Effector memory CD8-positive, alpha-beta T cell (primary cell): ENCODE results near the gene WASF2.
"Not testable (repeated sequence)": the region's sequence is repeated elsewhere in the genome, so short reads cannot be mapped to it uniquely, and the experiment has no call there.

Source experiments
- ATAC-seq: fragments of 150-1000 bp; cut with Tn5 transposase; replicated peaks from 2 replicates; pipeline ENCODE4 v1.10.0; 2021; ENCODE audit warnings: mild to moderate bottlenecking, moderate library complexity
- DNase-seq, 3 experiments: peaks; one replicate each; pipeline ENCODE4 v3.0.0; 2021
- H3K27ac Mint-ChIP-seq, 2 donors: one replicate each; pipeline ENCODE4 v1.8.0; 2022; ENCODE audit warnings: mild to moderate bottlenecking in 2 of 2, mixed read lengths in 2 of 2, moderate library complexity in 2 of 2
- H3K27me3 Mint-ChIP-seq, 2 donors: one replicate each; pipeline ENCODE4 v1.8.0; 2022; ENCODE audit warnings: mixed read lengths in 2 of 2
- H3K36me3 Mint-ChIP-seq: one replicate; pipeline ENCODE4 v1.8.0; 2022; ENCODE audit warnings: mild to moderate bottlenecking, moderate library complexity, mixed read lengths; ENCODE audit not compliant: insufficient read depth
- H3K4me1 Mint-ChIP-seq, 2 donors: one replicate each; pipeline ENCODE4 v1.8.0; 2022; ENCODE audit warnings: low read depth in 2 of 2, mixed read lengths in 2 of 2
- H3K4me3 Mint-ChIP-seq, 2 donors: one replicate each; pipeline ENCODE4 v1.8.0; 2022; ENCODE audit warnings: mild to moderate bottlenecking in 2 of 2, mixed read lengths in 2 of 2, moderate library complexity in 2 of 2
- H3K9me3 Mint-ChIP-seq, 2 donors: one replicate each; pipeline ENCODE4 v1.8.0; 2022; ENCODE audit warnings: mixed read lengths in 2 of 2

The WASF2 gene

GRCh38 chr1:27501159-27501558 lies 11.2 kb upstream of the WASF2 start:
- H3K27me3 Mint-ChIP-seq = peaks cover 9 to 15% of the 10 kb centered on the region in 2 donors
- H3K4me1 Mint-ChIP-seq, DNase-seq, H3K27ac Mint-ChIP-seq, H3K9me3 Mint-ChIP-seq, H3K4me3 Mint-ChIP-seq, H3K36me3 Mint-ChIP-seq, ATAC-seq: not testable (repeated sequence)

GRCh38 chr1:27499142-27499541 lies 9.2 kb upstream of the WASF2 start:
- no peaks in the 10 kb centered on the region for H3K4me1 Mint-ChIP-seq
- no peak overlapping the region for H3K27ac Mint-ChIP-seq
- H3K36me3 Mint-ChIP-seq = no peaks in the 10 kb centered on the region
- no peak for DNase-seq
- no peak overlapping the region for H3K4me3 Mint-ChIP-seq
- H3K9me3 Mint-ChIP-seq = no peaks in the 10 kb centered on the region
- H3K27me3 Mint-ChIP-seq = peaks cover 9 to 15% of the 10 kb centered on the region in 2 donors
- no peak for ATAC-seq

DNA sequence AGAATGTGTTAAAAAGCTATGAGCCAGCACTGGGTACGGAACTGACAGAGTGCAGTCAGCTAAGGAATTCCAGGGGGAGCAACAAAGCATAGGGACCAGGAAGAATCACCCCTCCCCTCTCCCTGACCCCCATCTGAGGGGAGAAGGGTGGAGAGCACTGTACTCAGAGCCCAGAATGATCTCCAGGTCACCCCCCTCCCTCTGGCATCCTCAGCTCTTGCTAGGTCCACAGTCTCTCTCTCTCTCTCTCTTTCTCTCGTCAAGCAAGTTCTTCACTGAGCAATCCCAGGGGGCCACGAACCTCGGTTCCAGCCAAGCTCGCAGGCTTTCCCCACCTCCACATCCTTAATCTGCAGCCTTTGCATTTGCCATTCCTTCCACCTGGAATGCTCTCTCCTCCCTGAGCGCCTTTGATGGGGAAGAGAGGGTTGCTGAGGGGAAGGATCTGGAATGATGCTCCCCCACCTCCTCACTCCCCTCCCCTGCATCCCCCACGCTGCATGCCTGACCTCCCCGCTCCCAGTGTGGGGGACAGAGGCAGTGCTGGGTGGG lies 6.7 kb upstream of the WASF2 start:
- Mint-ChIP-seq H3K27ac (no peak overlapping the region), H3K36me3 (no peaks in the 10 kb centered on the region), H3K9me3 (no peaks in the 10 kb centered on the region), H3K27me3 (peaks cover 9 to 15% of the 10 kb centered on the region in 2 donors), H3K4me1 (peaks cover 0 to 2% of the 10 kb centered on the region in 2 donors), H3K4me3 (no peak overlapping the region)
- ATAC-seq = no peak
- DNase-seq = no peak

- H3K36me3 Mint-ChIP-seq = peaks cover 24% of the 10 kb centered on the region
- H3K27ac Mint-ChIP-seq = no peak overlapping the region
- H3K4me3 Mint-ChIP-seq = no peak overlapping the region
- ATAC-seq (no peak), DNase-seq (no peak)
- peaks cover 0 to 7% of the 10 kb centered on the region in 2 donors for H3K27me3 Mint-ChIP-seq
- H3K9me3 Mint-ChIP-seq = no peaks in the 10 kb centered on the region
- peaks cover 20 to 21% of the 10 kb centered on the region in 2 donors for H3K4me1 Mint-ChIP-seq
These were observed 2.8 kb upstream of the WASF2 start for GRCh38 chr1:27492796-27493195.

DNA sequence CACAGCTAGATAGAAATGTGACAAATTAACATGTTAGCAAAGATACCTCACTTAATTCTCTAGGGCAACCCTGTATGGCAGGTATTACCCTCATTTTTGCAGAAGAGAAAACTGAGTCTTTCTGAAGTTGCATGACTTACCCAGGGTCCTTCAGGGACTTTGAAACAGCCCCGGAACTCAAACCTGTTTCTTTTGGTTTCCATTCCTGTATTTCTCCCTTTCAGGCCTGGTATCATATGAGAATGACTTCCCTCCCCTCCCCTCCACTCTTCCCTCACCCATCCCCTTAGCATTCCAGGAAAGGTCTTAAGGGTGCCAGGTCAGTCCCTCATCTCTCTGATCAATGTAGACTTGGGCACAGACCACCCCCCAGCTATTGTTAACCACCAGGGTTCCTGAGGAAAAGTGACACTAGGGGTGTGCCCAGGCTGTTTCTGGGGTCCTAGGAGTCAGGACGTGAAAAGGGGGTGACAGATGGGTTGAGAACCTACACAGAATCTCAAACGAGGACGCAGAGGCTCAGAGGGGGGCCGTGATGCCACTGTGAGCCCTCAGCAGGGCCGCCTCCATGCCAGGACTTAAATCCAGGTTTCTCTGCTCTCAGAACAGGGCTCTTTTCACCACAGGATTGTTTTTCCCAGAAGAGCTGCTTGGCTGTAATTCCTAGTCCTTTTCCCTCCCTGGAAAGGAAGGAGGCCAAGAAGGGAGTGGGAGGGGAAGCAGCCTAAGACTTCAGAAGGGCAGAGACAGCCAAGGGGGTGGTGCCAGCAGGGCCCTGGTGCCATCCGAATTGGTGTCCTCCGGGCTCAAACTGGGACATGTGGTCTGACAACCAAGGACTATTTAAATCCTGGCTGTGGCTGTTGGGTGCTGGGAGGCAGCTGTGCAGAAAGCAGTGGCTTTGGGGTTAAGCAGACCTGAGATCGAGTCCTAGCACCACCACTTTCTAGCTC lies 2.1 kb upstream of the WASF2 start:
- peaks cover 24% of the 10 kb centered on the region for H3K36me3 Mint-ChIP-seq
- ATAC-seq = no peak
- peaks cover 0 to 7% of the 10 kb centered on the region in 2 donors for H3K27me3 Mint-ChIP-seq
- no peak for DNase-seq
- peak overlapping the region in 1 of 2 donors; percentile 92 for H3K4me3 Mint-ChIP-seq
- H3K4me1 Mint-ChIP-seq = peaks cover 22 to 23% of the 10 kb centered on the region in 2 donors
- no peaks in the 10 kb centered on the region for H3K9me3 Mint-ChIP-seq
- H3K27ac Mint-ChIP-seq = no peak overlapping the region

GRCh38 chr1:27489501-27489972 lies 430 bp downstream of the WASF2 start:
- no peaks in the 10 kb centered on the region for H3K9me3 Mint-ChIP-seq
- peak in 1 of 3 experiments; percentile 54 for DNase-seq
- H3K4me1 Mint-ChIP-seq = peaks cover 22 to 27% of the 10 kb centered on the region in 2 donors
- ATAC-seq = peak; percentile 15
- no peaks in the 10 kb centered on the region for H3K27me3 Mint-ChIP-seq
- peaks cover 31% of the 10 kb centered on the region for H3K36me3 Mint-ChIP-seq
- H3K4me3 Mint-ChIP-seq = peak overlapping the region; percentile 92 to 97
- peak overlapping the region; percentile 98 to 99 for H3K27ac Mint-ChIP-seq

GRCh38 chr1:27487966-27488884 lies 1.7 kb downstream of the WASF2 start:
- peaks cover 22 to 32% of the 10 kb centered on the region in 2 donors for H3K4me1 Mint-ChIP-seq
- H3K27ac Mint-ChIP-seq = peak overlapping the region; percentile 98 to 99
- DNase-seq = no peak
- H3K4me3 Mint-ChIP-seq = peak overlapping the region; percentile 92 to 97
- ATAC-seq = no peak
- no peaks in the 10 kb centered on the region for H3K27me3 Mint-ChIP-seq
- peaks cover 35% of the 10 kb centered on the region for H3K36me3 Mint-ChIP-seq
- no peaks in the 10 kb centered on the region for H3K9me3 Mint-ChIP-seq

DNA sequence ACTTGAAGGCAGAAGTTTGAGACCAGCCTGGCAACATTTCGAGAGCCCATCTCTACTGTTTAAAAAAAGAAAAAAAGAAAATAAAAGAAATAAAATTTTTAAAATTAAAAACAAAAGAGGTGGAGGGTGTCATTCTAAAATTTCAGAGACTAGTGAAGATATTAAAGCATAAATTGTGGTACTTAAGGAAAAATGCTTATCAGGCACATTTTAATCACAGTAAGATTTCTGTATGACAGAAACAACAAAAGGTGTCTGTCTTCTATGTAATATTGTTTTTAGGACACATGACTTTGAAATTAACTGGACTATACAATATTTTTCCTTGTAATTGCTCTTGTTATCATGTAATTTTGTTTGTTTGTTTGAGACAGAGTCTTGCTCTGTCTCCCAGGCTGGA lies 4.6 kb downstream of the WASF2 start:
- H3K27ac Mint-ChIP-seq = peak overlapping the region in 1 of 2 donors; percentile 53
- ATAC-seq (no peak), DNase-seq (no peak)
- no peaks in the 10 kb centered on the region for H3K9me3 Mint-ChIP-seq
- no peak overlapping the region for H3K4me3 Mint-ChIP-seq
- H3K4me1 Mint-ChIP-seq = peaks cover 31 to 39% of the 10 kb centered on the region in 2 donors
- peaks cover 42% of the 10 kb centered on the region for H3K36me3 Mint-ChIP-seq
- H3K27me3 Mint-ChIP-seq = no peaks in the 10 kb centered on the region

DNA sequence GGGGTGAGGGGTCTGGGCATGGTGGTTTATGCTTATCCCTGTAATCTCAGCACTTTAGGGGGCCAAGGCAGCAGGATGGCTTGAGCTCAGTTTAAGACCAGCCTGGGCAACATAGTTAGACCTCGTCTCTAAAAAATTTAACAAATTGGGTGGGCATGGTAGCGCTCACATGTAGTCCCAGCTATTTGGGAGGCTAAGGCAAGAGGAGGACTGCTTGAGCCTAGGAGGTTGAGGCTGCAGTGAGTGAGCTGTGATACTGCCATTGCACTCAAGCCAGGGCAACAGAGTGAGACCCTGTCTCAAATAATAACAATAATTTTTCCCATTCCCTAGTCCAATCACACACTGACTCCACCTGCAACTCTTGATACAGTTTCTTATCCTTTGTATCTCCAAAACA lies 6.3 kb downstream of the WASF2 start:
- no peak for DNase-seq
- Mint-ChIP-seq H3K9me3 (no peaks in the 10 kb centered on the region), H3K4me1 (peaks cover 32 to 34% of the 10 kb centered on the region in 2 donors), H3K27me3 (no peaks in the 10 kb centered on the region), H3K36me3 (peaks cover 33% of the 10 kb centered on the region), H3K4me3 (peak overlapping the region in 1 of 2 donors; percentile 35), H3K27ac (no peak overlapping the region)
- ATAC-seq = no peak

- H3K9me3 Mint-ChIP-seq = no peaks in the 10 kb centered on the region
- H3K4me1 Mint-ChIP-seq = peaks cover 30 to 31% of the 10 kb centered on the region in 2 donors
- peak overlapping the region in 1 of 2 donors; percentile 38 for H3K4me3 Mint-ChIP-seq
- no peak for DNase-seq
- H3K36me3 Mint-ChIP-seq = peaks cover 34% of the 10 kb centered on the region
- H3K27ac Mint-ChIP-seq = peak overlapping the region; percentile 38 to 58
- H3K27me3 Mint-ChIP-seq = no peaks in the 10 kb centered on the region
- ATAC-seq = no peak
These were observed 7.9 kb downstream of the WASF2 start for GRCh38 chr1:27481994-27482620.

DNA sequence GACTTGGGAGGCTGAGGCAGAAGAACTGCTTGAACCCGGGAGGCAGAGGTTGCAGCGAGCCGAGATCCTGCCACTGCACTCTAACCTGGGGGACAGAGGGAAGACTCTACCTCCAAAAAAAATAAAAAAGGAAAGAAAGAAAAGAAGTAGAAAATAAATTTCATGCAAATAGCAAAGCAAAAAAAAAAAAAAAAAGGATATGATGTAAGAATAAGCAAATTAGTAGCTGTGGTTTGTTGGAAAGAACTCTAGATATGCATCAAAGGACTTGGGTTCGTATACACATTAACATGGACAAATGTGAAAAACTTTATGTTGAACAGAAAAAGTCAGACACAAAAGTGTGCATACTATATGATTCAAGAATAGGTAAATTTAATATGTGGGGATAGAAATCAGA lies 11.9 kb downstream of the WASF2 start:
- H3K27ac Mint-ChIP-seq = peak overlapping the region in 1 of 2 donors; percentile 9
- H3K4me3 Mint-ChIP-seq = peak overlapping the region in 1 of 2 donors; percentile 24
- H3K27me3 Mint-ChIP-seq = no peaks in the 10 kb centered on the region
- peaks cover 29% of the 10 kb centered on the region for H3K36me3 Mint-ChIP-seq
- H3K9me3 Mint-ChIP-seq = no peaks in the 10 kb centered on the region
- H3K4me1 Mint-ChIP-seq = peaks cover 45 to 64% of the 10 kb centered on the region in 2 donors
- DNase-seq (no peak), ATAC-seq (no peak)

- ATAC-seq (no peak), DNase-seq (no peak)
- Mint-ChIP-seq H3K27me3 (no peaks in the 10 kb centered on the region), H3K4me3 (peak overlapping the region in 1 of 2 donors; percentile 22), H3K9me3 (no peaks in the 10 kb centered on the region), H3K27ac (peak overlapping the region; percentile 46 to 71), H3K4me1 (peaks cover 43 to 62% of the 10 kb centered on the region in 2 donors), H3K36me3 (peaks cover 39% of the 10 kb centered on the region)
These were observed 13.7 kb downstream of the WASF2 start for GRCh38 chr1:27476237-27476636.
